ENCODE results near the gene LHFPL6.

Gene LHFPL6

GRCh38 chr13:39381456-39381855 lies 221.5 kb downstream of the LHFPL6 start:
- DNase-seq (ENCODE audit: low read depth in 2 of 2) = no peak

GRCh38 chr13:39379667-39380655 lies 223.0 kb downstream of the LHFPL6 start:
- DNase-seq (ENCODE audit: low read depth in 2 of 2) = no peak

- no peak for DNase-seq (ENCODE audit: low read depth in 2 of 2)
Observed at GRCh38 chr13:39379118-39379517, 223.9 kb downstream of the LHFPL6 start.

GRCh38 chr13:39378306-39378705 lies 224.7 kb downstream of the LHFPL6 start:
- DNase-seq (ENCODE audit: low read depth in 2 of 2) = no peak

- no peak for DNase-seq (ENCODE audit: low read depth in 2 of 2)
Observed at GRCh38 chr13:39377699-39378098, 225.3 kb downstream of the LHFPL6 start.

- no peak for DNase-seq (ENCODE audit: low read depth in 2 of 2)
Observed at GRCh38 chr13:39376076-39376475, 226.9 kb downstream of the LHFPL6 start.

- no peak for DNase-seq (ENCODE audit: low read depth in 2 of 2)
Observed at GRCh38 chr13:39375601-39376000, 227.4 kb downstream of the LHFPL6 start.

- no peak for DNase-seq (ENCODE audit: low read depth in 2 of 2)
Observed at GRCh38 chr13:39374741-39375189, 228.2 kb downstream of the LHFPL6 start.

GRCh38 chr13:39373145-39373544 lies 229.8 kb downstream of the LHFPL6 start:
- no peak for DNase-seq (ENCODE audit: low read depth in 2 of 2)

GRCh38 chr13:39371706-39372105 lies 231.3 kb downstream of the LHFPL6 start:
- no peak for DNase-seq (ENCODE audit: low read depth in 2 of 2)

- DNase-seq (ENCODE audit: low read depth in 2 of 2) = no peak
Observed at GRCh38 chr13:39370554-39370953, 232.4 kb downstream of the LHFPL6 start.

GRCh38 chr13:39370048-39370447 lies 232.9 kb downstream of the LHFPL6 start:
- DNase-seq (ENCODE audit: low read depth in 2 of 2) = no peak

GRCh38 chr13:39369161-39369890 lies 233.7 kb downstream of the LHFPL6 start:
- DNase-seq (ENCODE audit: low read depth in 2 of 2) = no peak

- DNase-seq (ENCODE audit: low read depth in 2 of 2) = no peak
Observed at GRCh38 chr13:39365879-39366278, 237.1 kb downstream of the LHFPL6 start.

- DNase-seq (ENCODE audit: low read depth in 2 of 2) = no peak
Observed at GRCh38 chr13:39364947-39365468, 238.0 kb downstream of the LHFPL6 start.

- DNase-seq (ENCODE audit: low read depth in 2 of 2) = no peak
Observed at GRCh38 chr13:39363382-39363772, 239.6 kb downstream of the LHFPL6 start.

- no peak for DNase-seq (ENCODE audit: low read depth in 2 of 2)
Observed at GRCh38 chr13:39362652-39363381, 240.2 kb downstream of the LHFPL6 start.

- DNase-seq (ENCODE audit: low read depth in 2 of 2) = no peak
Observed at GRCh38 chr13:39353988-39354387, 249.0 kb downstream of the LHFPL6 start.

GRCh38 chr13:39350461-39350881 lies 252.5 kb downstream of the LHFPL6 start:
- no peak for DNase-seq (ENCODE audit: low read depth in 2 of 2)

GRCh38 chr13:39349391-39349960 lies 253.5 kb downstream of the LHFPL6 start:
- no peak for DNase-seq (ENCODE audit: low read depth in 2 of 2)
